SK-N-SH (cell line): Measurements from ENCODE around the gene DNAJC17. TPM values are rescaled to one million over a fixed set of nuclear protein-coding genes. Genes with fewer than 3 reads are reported as not detected.

Source experiments
- CTCF ChIA-PET: fragments of 300-600, 350-600 bp; formaldehyde crosslinking; extraction: SDS; loops from one replicate; lab custom pipeline; 2021; lab: Yijun Ruan, JAX
- POLR2A ChIA-PET: fragments of 350-600 bp; sonication (Branson Sonifier 250); formaldehyde crosslinking; extraction: SDS; loops from one replicate; lab custom pipeline; 2020; ENCODE audit warnings: antibody characterized with exemption, inconsistent platforms; lab: Yijun Ruan, JAX
- DNase-seq: peaks from one replicate; pipeline ENCODE4 v3.0.0; 2012
- H2AFZ ChIP-seq: fragments of 200-600 bp; sonication (generic); 2 replicates; pipeline ENCODE4 v1.8.1; 2016; ENCODE audit warnings: antibody characterized with exemption, mild to moderate bottlenecking, low read depth
- H3F3A ChIP-seq: fragments of 200-600 bp; sonication (generic); replicated peaks from 2 replicates; pipeline ENCODE3; 2016; ENCODE audit warnings: antibody characterized with exemption, mild to moderate bottlenecking; ENCODE audit not compliant: insufficient read depth
- H3K27ac ChIP-seq, 2 experiments: fragments of 200-500 bp in 1 of 2; fragments of 200-600 bp in 1 of 2; sonication (Bioruptor generic) in 1 of 2; sonication (generic), shearing (Covaris generic) in 1 of 2; 2 replicates each; pipeline versions ENCODE4 v1.5.1 to v1.6.1; 2014 to 2016; ENCODE audit warnings: low read depth in 2 of 2, inconsistent platforms in 1 of 2, low read length in 1 of 2, mild to moderate bottlenecking in 1 of 2, mixed read lengths in 1 of 2
- H3K27me3 ChIP-seq: fragments of 200-600 bp; sonication (generic), shearing (Covaris generic); 2 replicates; pipeline ENCODE4 v1.6.1; 2016; ENCODE audit warnings: mixed run types; ENCODE audit not compliant: insufficient read depth
- H3K36me3 ChIP-seq, 2 experiments: fragments of 200-500 bp in 1 of 2; fragments of 200-600 bp in 1 of 2; sonication (Bioruptor generic) in 1 of 2; sonication (generic) in 1 of 2; replicated peaks in 1 of 2; 2 replicates each; pipeline versions ENCODE3 to v1.5.1; 2014 to 2016; ENCODE audit warnings: low read length in 1 of 2, mild to moderate bottlenecking in 1 of 2; ENCODE audit not compliant: insufficient read depth in 2 of 2, control insufficient read depth in 1 of 2
- H3K4me1 ChIP-seq, 2 experiments: fragments of 200-500 bp in 1 of 2; fragments of 200-600 bp in 1 of 2; sonication (Bioruptor generic) in 1 of 2; sonication (generic), shearing (Covaris generic) in 1 of 2; 2 replicates each; pipeline versions ENCODE4 v1.5.1 to v1.6.1; 2014 to 2016; ENCODE audit warnings: low read depth in 1 of 2, low read length in 1 of 2, mixed run types in 1 of 2; ENCODE audit not compliant: insufficient read depth in 2 of 2, control insufficient read depth in 1 of 2
- H3K4me2 ChIP-seq: fragments of 200-600 bp; sonication (generic), shearing (Covaris generic); 2 replicates; pipeline ENCODE4 v1.6.1; 2017; ENCODE audit warnings: mixed run types
- H3K4me3 ChIP-seq, 2 experiments: fragments of 200-500 bp in 1 of 2; fragments of 200-600 bp in 1 of 2; sonication (Bioruptor generic) in 1 of 2; sonication (generic), shearing (Covaris generic) in 1 of 2; 2 replicates each; pipeline versions ENCODE4 v1.5.1 to v1.8.1; 2014 to 2016; ENCODE audit warnings: low read depth in 2 of 2, inconsistent platforms in 1 of 2, low read length in 1 of 2, mild to moderate bottlenecking in 1 of 2, mixed read lengths in 1 of 2, moderate library complexity in 1 of 2
- H3K79me2 ChIP-seq: fragments of 200-600 bp; sonication (generic); 2 replicates; pipeline ENCODE4 v1.8.1; 2017; ENCODE audit warnings: mild to moderate bottlenecking; ENCODE audit not compliant: insufficient read depth
- H3K9ac ChIP-seq: fragments of 200-600 bp; sonication (generic); 2 replicates; pipeline ENCODE4 v1.6.1; 2017; ENCODE audit warnings: mixed run types
- H3K9me2 ChIP-seq: fragments of 200-600 bp; sonication (generic); 2 replicates; pipeline ENCODE4 v1.6.1; 2017; ENCODE audit warnings: mixed run types
- H3K9me3 ChIP-seq: fragments of 200-600 bp; sonication (generic); 2 replicates; pipeline ENCODE4 v1.6.1; 2017; ENCODE audit warnings: mixed run types, mild to moderate bottlenecking, moderate library complexity
- H4K20me1 ChIP-seq: fragments of 200-600 bp; sonication (generic); 2 replicates; pipeline ENCODE4 v1.6.1; 2017; ENCODE audit warnings: mild to moderate bottlenecking, mixed run types; ENCODE audit not compliant: insufficient read depth
- EZH2phosphoT487 ChIP-seq: fragments of 200-600 bp; sonication (generic); IDR thresholded peaks from 2 replicates; pipeline ENCODE4 v1.6.1; 2017; ENCODE audit warnings: low read depth, mixed run types, mild to moderate bottlenecking, antibody characterized with exemption, moderate library complexity, borderline replicate concordance
- FOSL2 ChIP-seq: IDR thresholded peaks from 2 replicates; pipeline ENCODE4 v1.4.0; 2012; ENCODE audit warnings: low read depth, mild to moderate bottlenecking, moderate library complexity, borderline replicate concordance
- FOXJ3 ChIP-seq: sonication (generic); formaldehyde crosslinking; IDR thresholded peaks from 2 replicates; pipeline ENCODE4 v1.5.1; 2020; ENCODE audit warnings: mild to moderate bottlenecking, missing genetic modification reagents
- GATA2 ChIP-seq: sonication (generic); formaldehyde crosslinking; IDR thresholded peaks from 2 replicates; pipeline ENCODE4 v1.5.0; 2020; ENCODE audit warnings: mild to moderate bottlenecking, missing genetic modification reagents
- MEF2A ChIP-seq: IDR thresholded peaks from 2 replicates; pipeline ENCODE4 v1.4.0; 2012; ENCODE audit warnings: low read depth, borderline replicate concordance
- NRF1 ChIP-seq: IDR thresholded peaks from 2 replicates; pipeline ENCODE4 v1.6.1; 2012; ENCODE audit warnings: low read depth, mild to moderate bottlenecking, low read length
- POLR2AphosphoS5 ChIP-seq: IDR thresholded peaks from 2 replicates; pipeline ENCODE4 v1.6.1; 2012; ENCODE audit warnings: low read depth, low read length
- RAD21 ChIP-seq: IDR thresholded peaks from 2 replicates; pipeline ENCODE4 v1.6.1; 2012; ENCODE audit warnings: mild to moderate bottlenecking, low read length
- RCOR1 ChIP-seq: fragments of 150-350 bp; IDR thresholded peaks from 2 replicates; pipeline ENCODE4 v1.6.1; 2017; ENCODE audit warnings: antibody characterized with exemption, low read length
- RXRA ChIP-seq: IDR thresholded peaks from 2 replicates; pipeline ENCODE4 v1.4.0; 2012; ENCODE audit warnings: low read depth, mild to moderate bottlenecking, borderline replicate concordance
- SIN3A ChIP-seq: IDR thresholded peaks from 2 replicates; pipeline ENCODE4 v1.6.1; 2012; ENCODE audit warnings: low read depth, mild to moderate bottlenecking, low read length, moderate library complexity, borderline replicate concordance
- TAF1 ChIP-seq: IDR thresholded peaks from 2 replicates; pipeline ENCODE4 v1.6.1; 2012; ENCODE audit warnings: low read depth, mild to moderate bottlenecking, low read length, moderate library complexity, borderline replicate concordance
- TCF12 ChIP-seq: IDR thresholded peaks from 2 replicates; pipeline ENCODE4 v1.4.0; 2012
- YY1 ChIP-seq: IDR thresholded peaks from 2 replicates; pipeline ENCODE4 v1.4.0; 2012; ENCODE audit warnings: low read depth, mild to moderate bottlenecking
- WGBS: methylation state at CpG from one replicate; pipeline ENCODE4 v1.1.6; 2017; ENCODE audit warnings: low lambda C conversion rate; 5-methylcytosine and 5-hydroxymethylcytosine counted together
- polyA plus RNA-seq, 3 experiments: library from polyadenylated mRNA; depleted of rRNA; stranded (reverse); fragments of >200 nt; gene quantifications; 2 replicates each; pipeline ENCODE4 v1.2.3, GENCODE V29; 2012
- TF ChIP-seq, protein P1 (sequence below): fragments of 200-600 bp; sonication (generic); IDR thresholded peaks from 2 replicates; pipeline ENCODE4 v1.6.1; 2017; ENCODE audit warnings: antibody characterized with exemption, mild to moderate bottlenecking, moderate library complexity
- TF ChIP-seq, protein P2 (sequence below): IDR thresholded peaks from 2 replicates; pipeline ENCODE4 v1.4.0; 2012; ENCODE audit warnings: low read depth, borderline replicate concordance
- TF ChIP-seq, protein P3 (sequence below): IDR thresholded peaks from 2 replicates; pipeline ENCODE4 v1.4.0; 2012; ENCODE audit warnings: low read depth
- TF ChIP-seq, protein P4 (sequence below): fragments of 150-350 bp; IDR thresholded peaks from 2 replicates; pipeline ENCODE4 v1.6.1; 2016; ENCODE audit warnings: mild to moderate bottlenecking, low read depth, low read length
- TF ChIP-seq, protein P5 (sequence below): IDR thresholded peaks from 2 replicates; pipeline ENCODE4; 2012
- TF ChIP-seq, protein P6 (sequence below): IDR thresholded peaks from 2 replicates; pipeline ENCODE4 v1.6.1; 2012; ENCODE audit warnings: mild to moderate bottlenecking, low read depth, low read length, moderate library complexity

The DNAJC17 gene
- polyA plus RNA-seq, 1 of the 3 experiments (the other 2 are of a cell fraction) = 61.6 TPM

DNA sequence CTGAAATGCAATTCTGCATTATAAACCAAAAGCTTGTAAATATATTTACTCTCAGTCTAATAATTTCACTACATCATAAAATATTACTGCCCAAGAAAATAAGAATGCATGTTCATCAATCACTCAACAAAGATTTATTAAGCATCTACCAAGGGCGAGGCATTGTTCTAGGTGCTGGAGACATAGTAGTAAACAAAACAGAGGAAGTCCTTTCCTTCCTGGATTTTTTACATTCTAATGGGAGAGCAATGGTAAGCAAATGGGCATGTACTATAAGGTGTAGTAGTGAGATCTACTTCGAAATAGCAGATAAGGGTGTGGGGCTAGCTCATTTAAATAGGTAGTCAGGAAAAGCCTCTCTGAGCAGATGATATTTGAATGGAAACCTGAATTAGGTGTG lies 11.2 kb downstream of the DNAJC17 start:
- Histone ChIP-seq H3K79me2 (peaks cover 71% of the 10 kb centered on the region), H3K4me1 (peaks cover 0 to 4% of the 10 kb centered on the region in 2 experiments; a peak in 1 of 4 replicates), H2AFZ (no peak overlapping the region), H3K4me3 (no peak overlapping the region), H3K36me3 (peaks cover 0 to 5% of the 10 kb centered on the region in 2 experiments), H3K4me2 (no peak overlapping the region), H3K27ac (no peak overlapping the region), H3K27me3 (no peaks in the 10 kb centered on the region), H3K9ac (no peak overlapping the region), H3K9me3 (no peaks in the 10 kb centered on the region), H3F3A (peaks cover 11% of the 10 kb centered on the region), H3K9me2 (no peaks in the 10 kb centered on the region), H4K20me1 (no peaks in the 10 kb centered on the region)
- ChIA-PET CTCF (interaction anchor here (1.5 to 1.9 kb wide), 2 partner anchors 14 to 206 kb away, joined by 3 to 9 read pairs; no protein-coding TSS in a partner anchor), POLR2A (no interaction called here)
- 91% methylated on average over 2 of the region's 2 CpGs for WGBS
- TF ChIP-seq GATA2 = no peak
- no peak for TF ChIP-seq NRF1
- TF ChIP-seq, protein P1, sequence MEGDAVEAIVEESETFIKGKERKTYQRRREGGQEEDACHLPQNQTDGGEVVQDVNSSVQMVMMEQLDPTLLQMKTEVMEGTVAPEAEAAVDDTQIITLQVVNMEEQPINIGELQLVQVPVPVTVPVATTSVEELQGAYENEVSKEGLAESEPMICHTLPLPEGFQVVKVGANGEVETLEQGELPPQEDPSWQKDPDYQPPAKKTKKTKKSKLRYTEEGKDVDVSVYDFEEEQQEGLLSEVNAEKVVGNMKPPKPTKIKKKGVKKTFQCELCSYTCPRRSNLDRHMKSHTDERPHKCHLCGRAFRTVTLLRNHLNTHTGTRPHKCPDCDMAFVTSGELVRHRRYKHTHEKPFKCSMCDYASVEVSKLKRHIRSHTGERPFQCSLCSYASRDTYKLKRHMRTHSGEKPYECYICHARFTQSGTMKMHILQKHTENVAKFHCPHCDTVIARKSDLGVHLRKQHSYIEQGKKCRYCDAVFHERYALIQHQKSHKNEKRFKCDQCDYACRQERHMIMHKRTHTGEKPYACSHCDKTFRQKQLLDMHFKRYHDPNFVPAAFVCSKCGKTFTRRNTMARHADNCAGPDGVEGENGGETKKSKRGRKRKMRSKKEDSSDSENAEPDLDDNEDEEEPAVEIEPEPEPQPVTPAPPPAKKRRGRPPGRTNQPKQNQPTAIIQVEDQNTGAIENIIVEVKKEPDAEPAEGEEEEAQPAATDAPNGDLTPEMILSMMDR = no peak
- TF ChIP-seq, protein P2, sequence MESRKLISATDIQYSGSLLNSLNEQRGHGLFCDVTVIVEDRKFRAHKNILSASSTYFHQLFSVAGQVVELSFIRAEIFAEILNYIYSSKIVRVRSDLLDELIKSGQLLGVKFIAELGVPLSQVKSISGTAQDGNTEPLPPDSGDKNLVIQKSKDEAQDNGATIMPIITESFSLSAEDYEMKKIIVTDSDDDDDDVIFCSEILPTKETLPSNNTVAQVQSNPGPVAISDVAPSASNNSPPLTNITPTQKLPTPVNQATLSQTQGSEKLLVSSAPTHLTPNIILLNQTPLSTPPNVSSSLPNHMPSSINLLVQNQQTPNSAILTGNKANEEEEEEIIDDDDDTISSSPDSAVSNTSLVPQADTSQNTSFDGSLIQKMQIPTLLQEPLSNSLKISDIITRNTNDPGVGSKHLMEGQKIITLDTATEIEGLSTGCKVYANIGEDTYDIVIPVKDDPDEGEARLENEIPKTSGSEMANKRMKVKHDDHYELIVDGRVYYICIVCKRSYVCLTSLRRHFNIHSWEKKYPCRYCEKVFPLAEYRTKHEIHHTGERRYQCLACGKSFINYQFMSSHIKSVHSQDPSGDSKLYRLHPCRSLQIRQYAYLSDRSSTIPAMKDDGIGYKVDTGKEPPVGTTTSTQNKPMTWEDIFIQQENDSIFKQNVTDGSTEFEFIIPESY = no peak
- TF ChIP-seq FOXJ3 (CRISPR knock-in tag) = no peak
- TF ChIP-seq EZH2phosphoT487 = no peak
- TF ChIP-seq SIN3A = no peak
- TF ChIP-seq, protein P3, sequence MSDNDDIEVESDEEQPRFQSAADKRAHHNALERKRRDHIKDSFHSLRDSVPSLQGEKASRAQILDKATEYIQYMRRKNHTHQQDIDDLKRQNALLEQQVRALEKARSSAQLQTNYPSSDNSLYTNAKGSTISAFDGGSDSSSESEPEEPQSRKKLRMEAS = no peak
- TF ChIP-seq YY1 = no peak
- TF ChIP-seq POLR2AphosphoS5 = no peak
- TF ChIP-seq TAF1 = no peak
- no peak for TF ChIP-seq RCOR1
- TF ChIP-seq, protein P4, sequence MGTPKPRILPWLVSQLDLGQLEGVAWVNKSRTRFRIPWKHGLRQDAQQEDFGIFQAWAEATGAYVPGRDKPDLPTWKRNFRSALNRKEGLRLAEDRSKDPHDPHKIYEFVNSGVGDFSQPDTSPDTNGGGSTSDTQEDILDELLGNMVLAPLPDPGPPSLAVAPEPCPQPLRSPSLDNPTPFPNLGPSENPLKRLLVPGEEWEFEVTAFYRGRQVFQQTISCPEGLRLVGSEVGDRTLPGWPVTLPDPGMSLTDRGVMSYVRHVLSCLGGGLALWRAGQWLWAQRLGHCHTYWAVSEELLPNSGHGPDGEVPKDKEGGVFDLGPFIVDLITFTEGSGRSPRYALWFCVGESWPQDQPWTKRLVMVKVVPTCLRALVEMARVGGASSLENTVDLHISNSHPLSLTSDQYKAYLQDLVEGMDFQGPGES = no peak
- TF ChIP-seq, protein P5, sequence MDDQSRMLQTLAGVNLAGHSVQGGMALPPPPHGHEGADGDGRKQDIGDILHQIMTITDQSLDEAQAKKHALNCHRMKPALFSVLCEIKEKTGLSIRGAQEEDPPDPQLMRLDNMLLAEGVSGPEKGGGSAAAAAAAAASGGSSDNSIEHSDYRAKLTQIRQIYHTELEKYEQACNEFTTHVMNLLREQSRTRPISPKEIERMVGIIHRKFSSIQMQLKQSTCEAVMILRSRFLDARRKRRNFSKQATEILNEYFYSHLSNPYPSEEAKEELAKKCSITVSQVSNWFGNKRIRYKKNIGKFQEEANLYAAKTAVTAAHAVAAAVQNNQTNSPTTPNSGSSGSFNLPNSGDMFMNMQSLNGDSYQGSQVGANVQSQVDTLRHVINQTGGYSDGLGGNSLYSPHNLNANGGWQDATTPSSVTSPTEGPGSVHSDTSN = no peak
- TF ChIP-seq, protein P6, sequence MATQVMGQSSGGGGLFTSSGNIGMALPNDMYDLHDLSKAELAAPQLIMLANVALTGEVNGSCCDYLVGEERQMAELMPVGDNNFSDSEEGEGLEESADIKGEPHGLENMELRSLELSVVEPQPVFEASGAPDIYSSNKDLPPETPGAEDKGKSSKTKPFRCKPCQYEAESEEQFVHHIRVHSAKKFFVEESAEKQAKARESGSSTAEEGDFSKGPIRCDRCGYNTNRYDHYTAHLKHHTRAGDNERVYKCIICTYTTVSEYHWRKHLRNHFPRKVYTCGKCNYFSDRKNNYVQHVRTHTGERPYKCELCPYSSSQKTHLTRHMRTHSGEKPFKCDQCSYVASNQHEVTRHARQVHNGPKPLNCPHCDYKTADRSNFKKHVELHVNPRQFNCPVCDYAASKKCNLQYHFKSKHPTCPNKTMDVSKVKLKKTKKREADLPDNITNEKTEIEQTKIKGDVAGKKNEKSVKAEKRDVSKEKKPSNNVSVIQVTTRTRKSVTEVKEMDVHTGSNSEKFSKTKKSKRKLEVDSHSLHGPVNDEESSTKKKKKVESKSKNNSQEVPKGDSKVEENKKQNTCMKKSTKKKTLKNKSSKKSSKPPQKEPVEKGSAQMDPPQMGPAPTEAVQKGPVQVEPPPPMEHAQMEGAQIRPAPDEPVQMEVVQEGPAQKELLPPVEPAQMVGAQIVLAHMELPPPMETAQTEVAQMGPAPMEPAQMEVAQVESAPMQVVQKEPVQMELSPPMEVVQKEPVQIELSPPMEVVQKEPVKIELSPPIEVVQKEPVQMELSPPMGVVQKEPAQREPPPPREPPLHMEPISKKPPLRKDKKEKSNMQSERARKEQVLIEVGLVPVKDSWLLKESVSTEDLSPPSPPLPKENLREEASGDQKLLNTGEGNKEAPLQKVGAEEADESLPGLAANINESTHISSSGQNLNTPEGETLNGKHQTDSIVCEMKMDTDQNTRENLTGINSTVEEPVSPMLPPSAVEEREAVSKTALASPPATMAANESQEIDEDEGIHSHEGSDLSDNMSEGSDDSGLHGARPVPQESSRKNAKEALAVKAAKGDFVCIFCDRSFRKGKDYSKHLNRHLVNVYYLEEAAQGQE = no peak
- no peak for TF ChIP-seq RXRA
- no peak for TF ChIP-seq MEF2A
- TF ChIP-seq FOSL2 = no peak
- TF ChIP-seq TCF12 = no peak
- TF ChIP-seq RAD21 = no peak
- DNase-seq = no peak
